K562 (cell line): ENCODE measurements around the gene PHF10. TPM values are rescaled to one million over a fixed set of nuclear protein-coding genes. Genes with fewer than 3 reads are reported as not detected.
A peak's percentile ranks its signal among the peaks of the same experiment; 100 is the strongest.

ENCODE experiments used
- BMI1 ChIP-seq: fragments of 150-350 bp; IDR thresholded peaks from 2 replicates; pipeline ENCODE4 v1.6.1; 2014; ENCODE audit warnings: low read length
- CBX5 ChIP-seq: IDR thresholded peaks from 2 replicates; pipeline ENCODE4 v1.6.1; 2014; ENCODE audit warnings: low read depth, borderline replicate concordance
- CHD2 ChIP-seq: IDR thresholded peaks from 2 replicates; pipeline ENCODE4 v1.6.1; 2011; ENCODE audit warnings: low read depth, low read length
- ELK1 ChIP-seq: sonication (generic); formaldehyde crosslinking; IDR thresholded peaks from 2 replicates; pipeline ENCODE4 v1.8.1; 2022; ENCODE audit warnings: missing genetic modification reagents
- FOXJ2 ChIP-seq: fragments of 200-800 bp; sonication (Bioruptor generic); IDR thresholded peaks from 2 replicates; pipeline ENCODE4 v1.6.1; 2016; ENCODE audit warnings: missing genetic modification characterization, missing compliant biosample characterization
- GTF2A2 ChIP-seq: IDR thresholded peaks from 2 replicates; pipeline ENCODE4 v1.6.1; 2016; ENCODE audit warnings: mild to moderate bottlenecking, missing genetic modification characterization, missing compliant biosample characterization
- HES1 ChIP-seq: fragments of 450-650 bp; IDR thresholded peaks from 2 replicates; pipeline ENCODE4 v1.6.1; 2016; ENCODE audit warnings: low read depth, mild to moderate bottlenecking, moderate library complexity
- HMGN3 ChIP-seq: IDR thresholded peaks from 2 replicates; pipeline ENCODE4 v1.6.1; 2011; ENCODE audit warnings: borderline replicate concordance, low read depth, mild to moderate bottlenecking, mixed read lengths, low read length; ENCODE audit not compliant: insufficient read length; ENCODE audit errors: extremely low read depth
- HNRNPLL ChIP-seq: fragments of 200-400 bp; formaldehyde crosslinking; IDR thresholded peaks from 2 replicates; pipeline ENCODE4 v1.6.1; 2017; ENCODE audit warnings: low read length, low read depth, mild to moderate bottlenecking; ENCODE audit not compliant: poor library complexity, severe bottlenecking
- KHSRP ChIP-seq: fragments of 450-650 bp; IDR thresholded peaks from 2 replicates; pipeline ENCODE4 v1.6.1; 2017
- MEIS2 ChIP-seq: fragments of 450-650 bp; IDR thresholded peaks from 2 replicates; pipeline ENCODE4 v1.6.1; 2014; ENCODE audit warnings: mild to moderate bottlenecking; ENCODE audit not compliant: partially characterized antibody
- NCOA6 ChIP-seq: fragments of 450-650 bp; IDR thresholded peaks from 2 replicates; pipeline ENCODE4 v1.6.1; 2017; ENCODE audit warnings: mild to moderate bottlenecking
- NR2F6 ChIP-seq: fragments of 450-650 bp; formaldehyde crosslinking; IDR thresholded peaks from 2 replicates; pipeline ENCODE4 v1.4.0; 2020; ENCODE audit warnings: mild to moderate bottlenecking
- NRF1 ChIP-seq, 2 experiments: fragments of 450-650 bp; IDR thresholded peaks in 1 of 2; conservative IDR thresholded peaks in 1 of 2; 2 replicates each; pipeline ENCODE4 v1.6.1; 2014; ENCODE audit warnings: mild to moderate bottlenecking in 2 of 2
- PML ChIP-seq: IDR thresholded peaks from 2 replicates; pipeline ENCODE4 v1.6.1; 2012; ENCODE audit warnings: low read length, inconsistent platforms
- SAP30 ChIP-seq: fragments of 200-600 bp; sonication (generic); IDR thresholded peaks from 2 replicates; pipeline ENCODE4 v1.6.1; 2012; ENCODE audit warnings: borderline replicate concordance, low read depth, mild to moderate bottlenecking, moderate library complexity, low read length, control low read depth, inconsistent platforms; ENCODE audit not compliant: insufficient read depth, poor library complexity, severe bottlenecking
- SOX6 ChIP-seq: fragments of 450-650 bp; IDR thresholded peaks from 2 replicates; pipeline ENCODE4 v1.6.1; 2014; ENCODE audit warnings: mild to moderate bottlenecking
- SP2 ChIP-seq: IDR thresholded peaks from 2 replicates; pipeline ENCODE4 v1.6.1; 2011; ENCODE audit warnings: mild to moderate bottlenecking, low read depth, low read length, moderate library complexity; ENCODE audit not compliant: poor library complexity, severe bottlenecking; ENCODE audit errors: extremely low read depth
- TAF1 ChIP-seq: IDR thresholded peaks from 2 replicates; pipeline ENCODE4 v1.6.1; 2011; ENCODE audit warnings: mild to moderate bottlenecking, low read length, moderate library complexity; ENCODE audit not compliant: insufficient read depth, control insufficient read depth, severe bottlenecking; ENCODE audit errors: extremely low read depth
- TARDBP ChIP-seq: fragments of 450-650 bp; IDR thresholded peaks from 2 replicates; pipeline ENCODE4 v1.6.1; 2016
- TCF15 ChIP-seq: fragments of 250-450 bp; sonication (Bioruptor Pico); IDR thresholded peaks from 2 replicates; pipeline ENCODE4 v1.8.0; 2022; ENCODE audit warnings: moderate library complexity, mild to moderate bottlenecking, inconsistent platforms
- ZNF217 ChIP-seq: sonication (generic); formaldehyde crosslinking; IDR thresholded peaks from 2 replicates; pipeline ENCODE4 v1.8.0; 2022; ENCODE audit warnings: mild to moderate bottlenecking, missing genetic modification reagents
- ZNF398 ChIP-seq: fragments of 250-450 bp; sonication (Bioruptor Pico); IDR thresholded peaks from 2 replicates; pipeline ENCODE4 v1.8.0; 2021; ENCODE audit warnings: moderate library complexity, mild to moderate bottlenecking, inconsistent platforms
- ZNF445 ChIP-seq: fragments of 250-450 bp; sonication (Bioruptor Pico); IDR thresholded peaks from 2 replicates; pipeline ENCODE4 v1.4.0; 2020; ENCODE audit warnings: low read depth, mild to moderate bottlenecking, moderate library complexity
- ZNF717 ChIP-seq: fragments of 250-450 bp; sonication (Bioruptor Pico); IDR thresholded peaks from 2 replicates; pipeline ENCODE4 v1.5.0; 2021
- polyA plus RNA-seq, 8 experiments: library from polyadenylated mRNA; depleted of rRNA in 4 of 8; stranded (reverse) in 5 of 8; unstranded in 3 of 8; fragments of >200 nt; fragmentation: Nextera tagmentation in 2 of 8; fragmentation: Illumina TruSeq in 1 of 8; extraction: Ambion mirVana in 2 of 8; extraction: Trizol in 1 of 8; gene quantifications; 2 replicates each; pipeline versions ENCODE4 v1.2.1 to v1.2.3, GENCODE V29; 2011 to 2014; ENCODE audit warnings: inconsistent platforms in 1 of 8, missing spikeins in 1 of 8
- total RNA-seq, 7 experiments: library from RNA; depleted of rRNA in 6 of 7; stranded (reverse); fragments of >200 nt in 6 of 7; fragmentation: Illumina TruSeq in 2 of 7; extraction: Trizol in 2 of 7; gene quantifications; 2 replicates each; pipeline versions ENCODE4 v1.2.1 to v1.2.3, GENCODE V29; 2011 to 2021; ENCODE audit warnings: low replicate concordance in 1 of 7

Gene PHF10
- total and polyA plus RNA-seq, 9 of the 15 experiments (the other 6 are each of a cell fraction or from before 2014, with no cell fraction given), result 23.9 to 88.9 (median 46.0) TPM

GRCh38 chr6:169701954-169702839 is 22.1 kb downstream of the PHF10 start, which contains the start of the genes C6orf120 and WDR27 (continued):
- TF ChIP-seq MEIS2, result no peak
- TF ChIP-seq TAF1, result peak; percentile 86
- no peak for TF ChIP-seq KHSRP
- TF ChIP-seq GTF2A2 (tag), result no peak
- peak; percentile 35; the same call in 1 of the 2 replicates for TF ChIP-seq SOX6
- TF ChIP-seq ELK1, result no peak
- no peak for TF ChIP-seq HNRNPLL
- no peak for TF ChIP-seq ZNF217 (CRISPR knock-in tag)
- no peak for TF ChIP-seq ZNF398 (CRISPR knock-in tag)
- TF ChIP-seq SAP30, result peak; percentile 56
- no peak for TF ChIP-seq TCF15 (CRISPR knock-in tag)
- no peak for TF ChIP-seq BMI1
- peak; percentile 75 to 81 for TF ChIP-seq NRF1 (conservative IDR thresholded peaks at IDR 0.05 in 1 of 2, IDR thresholded peaks at IDR 0.05 in 1 of 2)
- no peak for TF ChIP-seq HES1
- TF ChIP-seq CBX5, result no peak
- TF ChIP-seq HMGN3, result peak; percentile 76
- TF ChIP-seq TARDBP, result no peak
- TF ChIP-seq NR2F6 (CRISPR knock-in tag), result no peak
- TF ChIP-seq ZNF445 (CRISPR knock-in tag), result no peak
- no peak for TF ChIP-seq ZNF717 (CRISPR knock-in tag)
- TF ChIP-seq FOXJ2 (tag), result no peak
- peak; percentile 85 for TF ChIP-seq NCOA6
- peak; percentile 99 for TF ChIP-seq CHD2
- no peak for TF ChIP-seq SP2
- peak; percentile 81 for TF ChIP-seq PML
